ENCODE measurements around the gene CDK5R2.

Gene CDK5R2

DNA sequence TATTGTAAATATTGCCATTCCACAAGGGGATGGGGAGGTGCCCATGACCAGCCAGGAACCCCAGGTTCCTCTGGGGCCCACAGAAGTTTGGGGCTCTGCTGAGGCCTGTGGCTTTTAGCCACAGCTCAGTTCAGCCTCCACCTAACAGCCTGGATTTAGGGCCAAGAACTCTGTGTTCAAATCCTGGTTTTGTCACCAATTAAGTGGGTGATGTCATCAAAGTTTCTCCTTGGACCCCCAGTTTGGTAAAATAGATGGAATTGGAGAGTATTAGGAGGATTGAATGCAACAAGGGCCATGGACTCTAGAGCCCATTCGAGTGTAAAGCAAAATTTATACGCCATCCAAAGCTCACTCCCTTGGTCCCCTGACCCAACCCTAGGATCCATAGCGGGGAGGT, 28.7 kb downstream of the CDK5R2 start:
- DNase-seq (ENCODE audit: low spot score) = no peak

DNA sequence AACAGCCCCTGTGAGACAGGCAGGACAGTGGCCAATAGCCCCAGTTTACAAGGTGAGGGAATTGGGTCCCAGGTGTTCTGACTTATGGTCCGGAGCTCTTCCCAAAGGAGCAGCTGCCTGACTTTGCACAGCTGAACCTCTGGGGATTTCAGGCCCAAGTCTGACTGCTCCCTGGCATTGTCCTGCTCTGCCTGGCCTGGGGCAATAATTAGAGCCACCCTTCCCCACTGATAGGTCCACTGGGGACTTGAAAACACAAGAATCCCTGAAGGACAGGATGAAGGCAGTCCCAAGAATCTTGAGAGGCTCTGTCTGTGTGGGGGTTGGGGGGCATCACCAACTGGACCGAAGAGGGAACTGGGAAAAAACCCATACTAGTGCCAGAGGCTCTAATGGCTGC, 29.2 kb downstream of the CDK5R2 start:
- DNase-seq (ENCODE audit: low spot score) = no peak

DNA sequence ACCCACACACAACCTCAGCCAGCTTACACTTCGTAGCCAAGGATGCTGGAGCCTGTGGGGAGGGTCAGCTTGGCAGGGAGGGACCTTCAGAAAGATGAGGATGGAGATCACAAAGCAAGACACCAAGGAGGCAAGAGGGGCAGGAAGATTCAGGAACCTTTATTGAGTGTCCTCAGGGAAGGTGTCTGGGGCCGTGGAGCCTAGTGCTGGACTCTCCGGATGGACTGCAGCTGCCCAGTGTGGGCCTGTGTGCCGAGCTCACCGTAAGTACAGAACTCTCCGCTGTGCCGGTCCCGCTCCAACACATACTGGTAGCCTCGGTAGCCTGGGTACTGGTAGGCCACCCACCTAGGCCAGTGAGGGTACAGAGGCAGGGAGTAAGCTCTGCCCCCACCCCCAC, 30.6 kb downstream of the CDK5R2 start:
- DNase-seq (ENCODE audit: low spot score) = no peak

DNA sequence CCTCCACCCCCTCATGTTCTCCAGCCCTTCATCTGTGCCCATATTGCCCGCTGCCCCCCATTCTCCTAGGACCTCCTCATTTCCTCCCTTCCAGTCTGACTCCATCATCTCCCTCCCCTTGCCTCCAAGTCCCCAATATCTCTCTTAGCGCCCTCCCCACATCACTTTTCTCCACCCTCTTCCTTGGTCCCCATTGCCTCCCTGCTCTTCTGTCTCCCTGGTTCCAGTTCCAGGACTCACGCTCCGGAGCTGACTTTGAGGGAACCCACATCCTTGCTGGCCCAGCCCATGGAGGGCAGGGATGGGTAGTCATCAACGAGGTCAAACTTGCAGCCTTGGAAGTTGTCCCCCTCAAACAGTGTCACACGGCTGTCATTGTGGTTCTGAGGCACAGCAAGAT, 31.1 kb downstream of the CDK5R2 start:
- no peak for DNase-seq (ENCODE audit: low spot score)

DNA sequence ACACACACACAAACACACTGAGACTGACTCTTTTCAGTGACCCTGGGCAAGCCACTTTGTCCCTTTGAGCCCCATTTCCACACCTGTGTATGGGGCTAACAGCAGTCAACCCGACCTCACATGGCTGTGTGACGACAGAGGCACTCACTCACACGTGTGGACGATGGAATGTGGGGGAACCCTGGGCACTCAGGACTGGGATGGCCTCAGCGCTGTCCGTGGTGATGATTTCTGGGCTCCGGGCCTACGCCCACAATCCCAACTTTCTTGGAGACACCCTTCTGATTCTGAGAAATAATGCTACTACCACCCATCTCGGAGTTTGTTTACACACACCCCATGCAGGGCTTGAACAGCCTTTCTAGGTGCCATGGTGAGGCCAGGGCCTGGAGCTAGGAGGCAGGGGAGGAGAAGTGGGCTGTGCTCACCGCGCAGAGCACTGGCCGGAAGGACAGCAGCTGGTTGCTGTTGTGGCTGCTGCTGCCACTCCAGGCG, 32.3 kb downstream of the CDK5R2 start:
- no peak for DNase-seq (ENCODE audit: low spot score)

DNA sequence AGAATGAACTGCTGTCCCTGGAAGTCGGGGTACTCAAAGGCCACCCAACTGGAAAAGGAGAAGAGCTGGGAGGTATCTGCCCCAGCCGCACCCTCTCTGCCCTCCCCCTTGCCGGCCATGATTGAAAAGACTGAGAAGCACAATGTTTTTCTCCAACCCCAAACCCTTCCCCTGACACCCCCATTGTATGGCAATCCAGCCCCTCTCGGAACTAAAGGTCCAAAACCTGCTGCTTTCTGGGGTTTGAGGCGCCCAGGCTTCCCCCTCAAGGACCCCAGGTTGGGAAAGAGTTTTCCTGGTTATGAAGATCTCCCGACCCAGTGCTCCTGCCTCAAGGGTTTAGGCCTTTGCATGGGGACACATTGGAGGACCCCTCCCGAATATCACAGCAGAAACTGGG, 32.7 kb downstream of the CDK5R2 start:
- DNase-seq (ENCODE audit: low spot score) = no peak

DNA sequence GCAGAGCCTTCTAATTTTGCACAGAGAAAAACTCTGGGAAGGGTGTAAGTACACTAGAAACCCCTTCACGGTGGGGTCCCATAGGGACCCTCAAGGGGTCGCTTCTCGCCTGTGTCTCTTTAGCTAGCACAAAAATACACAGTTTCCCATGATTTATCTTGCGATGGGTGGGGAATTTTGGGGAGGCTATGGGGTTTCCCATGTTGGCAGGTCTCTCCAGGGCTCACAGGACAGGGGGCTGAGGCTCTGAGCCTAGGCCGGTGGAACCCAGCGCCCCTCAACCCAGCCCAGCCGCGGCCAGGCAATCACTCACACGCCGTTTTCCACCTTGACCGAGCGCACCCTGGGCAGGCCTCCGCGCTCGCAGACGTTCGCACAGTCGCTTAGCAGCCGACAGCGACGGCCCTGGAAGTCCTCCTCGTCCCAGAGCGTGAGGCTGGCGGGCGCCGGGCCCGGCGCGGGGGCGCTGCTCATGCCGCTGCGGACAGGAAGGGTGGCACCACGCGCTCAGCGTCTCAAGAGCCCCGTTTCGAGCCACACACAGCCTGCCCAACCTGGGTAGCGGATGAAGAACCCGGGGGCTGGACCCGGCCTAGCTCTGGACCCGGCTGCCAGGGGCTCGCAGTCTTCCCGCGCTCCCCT, 33.4 kb downstream of the CDK5R2 start:
- DNase-seq (ENCODE audit: low spot score) = no peak

DNA sequence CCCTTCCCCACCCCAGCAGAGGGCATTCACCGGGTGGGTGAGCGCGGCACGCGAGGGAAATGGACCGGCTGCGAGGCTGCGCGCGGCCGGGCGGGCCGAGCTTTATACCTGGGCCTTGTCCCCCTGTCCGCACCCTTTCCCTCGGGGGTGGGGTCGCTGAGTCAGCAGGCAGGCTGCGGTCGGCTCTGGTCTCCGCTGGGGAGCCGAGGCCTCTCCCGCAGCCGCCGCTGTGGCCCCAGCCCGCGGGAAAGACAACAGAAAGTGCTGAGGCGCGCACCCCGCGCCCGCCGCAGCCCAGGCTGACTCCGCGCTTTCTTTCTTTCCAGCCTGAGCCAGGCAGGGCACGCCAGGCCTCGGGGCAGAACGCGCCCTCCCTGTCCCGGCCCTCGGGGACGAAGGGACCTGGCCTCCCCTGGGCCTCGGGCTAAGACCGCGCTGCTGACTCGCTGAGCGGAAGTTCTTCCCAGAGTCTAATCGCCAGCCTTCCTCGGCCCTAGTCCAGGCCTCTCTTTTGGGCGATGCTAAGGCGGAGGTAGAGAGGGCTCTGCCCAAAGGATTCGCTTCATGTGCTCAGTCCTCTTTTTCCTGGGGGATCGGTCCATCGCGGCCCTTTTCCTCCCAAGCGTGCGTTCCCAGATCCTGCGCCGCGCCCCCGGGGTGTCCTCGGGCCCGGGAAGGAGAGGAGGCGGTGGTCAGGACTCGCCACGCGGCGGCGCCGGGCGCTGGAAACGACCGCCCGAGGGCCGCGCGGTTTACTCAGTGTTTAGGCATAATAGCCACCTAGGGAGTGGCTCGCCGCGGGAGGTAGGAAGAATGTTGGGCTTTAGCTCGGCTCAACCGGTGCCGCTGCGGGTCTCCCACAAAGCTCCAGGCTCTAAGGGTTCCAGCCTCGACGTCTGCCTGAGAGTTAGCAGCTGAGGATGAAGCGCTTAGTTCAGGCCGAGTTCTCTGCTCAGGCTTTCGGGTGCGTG, 34.2 kb downstream of the CDK5R2 start, which contains the start of gene CRYBA2:
TSS of gene CRYBA2 (minus strand) at position 78 of the 971 bp plus-strand sequence. CDS start 246 bp downstream, outside the sequence.
- peak; percentile 51 for DNase-seq (ENCODE audit: low spot score)

DNA sequence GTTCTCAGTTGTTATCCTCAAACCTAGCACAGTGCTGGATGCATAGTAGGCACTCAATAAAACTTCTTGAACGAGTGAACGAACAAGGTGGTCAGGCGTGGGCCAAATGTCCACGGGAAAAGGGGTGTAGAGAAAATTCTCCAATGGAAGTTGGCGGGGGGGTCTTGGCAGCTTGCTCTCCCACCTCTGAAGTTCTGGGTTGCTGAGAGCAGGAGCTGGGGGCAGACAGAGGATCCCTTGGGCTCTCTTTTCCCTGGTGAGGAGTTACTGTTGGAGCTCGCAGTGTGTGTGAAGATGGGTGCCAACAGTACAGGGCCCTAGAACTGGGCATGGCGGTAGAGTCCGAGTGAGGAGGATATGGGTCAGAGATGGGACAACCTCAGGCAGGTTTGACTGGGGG, 36.1 kb downstream of the CDK5R2 start:
- DNase-seq (ENCODE audit: low spot score) = no peak

DNA sequence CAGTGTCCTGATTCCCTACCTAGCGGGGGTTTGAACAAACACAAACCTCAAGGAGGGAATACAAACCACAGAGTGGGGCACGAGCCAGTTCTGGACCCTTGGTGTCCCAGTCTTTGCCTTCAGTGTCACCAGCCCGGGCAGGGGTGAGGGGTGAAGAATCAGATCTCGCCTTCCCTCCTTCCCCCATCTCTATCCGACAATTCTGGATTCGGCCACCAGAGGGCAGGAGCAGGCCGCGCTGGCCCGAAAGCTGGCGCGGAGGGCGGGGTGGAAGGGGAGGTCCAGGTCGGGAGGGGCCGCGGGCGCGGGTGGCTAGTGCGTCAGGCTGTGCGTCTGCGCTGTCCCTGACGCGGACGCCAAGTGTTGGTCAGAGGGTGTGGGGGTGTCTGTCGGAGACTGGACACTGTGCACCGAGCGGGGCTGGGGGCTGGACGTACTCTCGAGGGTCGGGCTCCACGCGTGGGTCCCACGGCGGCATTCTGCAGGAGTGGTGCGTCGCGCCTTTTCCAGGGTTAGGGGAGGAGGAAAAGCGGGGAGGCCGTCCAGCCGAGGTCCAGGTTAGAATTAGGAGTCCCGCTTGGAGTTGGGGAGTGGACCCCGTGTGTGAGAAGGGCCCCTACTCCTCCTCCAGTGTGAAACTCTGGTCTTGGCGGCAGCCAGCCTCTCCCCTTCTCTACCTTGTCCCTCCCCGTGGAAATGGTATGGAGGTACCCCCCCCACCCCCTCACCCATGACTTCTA, 36.7 kb downstream of the CDK5R2 start:
- DNase-seq (ENCODE audit: low spot score) = peak; percentile 66

DNA sequence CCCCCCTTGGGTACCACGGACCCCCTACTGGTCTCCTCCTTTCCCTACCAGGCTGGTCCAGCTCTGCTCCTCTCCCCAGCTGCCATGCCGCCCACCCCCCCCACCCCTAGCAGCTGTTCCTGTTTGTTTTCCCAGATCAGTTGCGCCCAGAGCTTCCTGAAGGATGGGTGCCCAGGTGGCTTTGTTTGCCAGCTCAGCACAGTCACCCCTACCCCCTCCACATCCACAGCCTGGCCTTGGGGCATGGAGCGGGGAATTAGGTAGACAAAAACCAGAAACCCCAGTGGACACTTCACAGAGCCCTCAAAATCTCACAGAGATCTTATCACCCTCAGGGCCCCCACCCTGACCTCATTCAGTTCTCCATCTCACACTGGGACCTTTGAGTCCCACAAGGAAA, 37.5 kb downstream of the CDK5R2 start:
- DNase-seq (ENCODE audit: low spot score) = no peak

DNA sequence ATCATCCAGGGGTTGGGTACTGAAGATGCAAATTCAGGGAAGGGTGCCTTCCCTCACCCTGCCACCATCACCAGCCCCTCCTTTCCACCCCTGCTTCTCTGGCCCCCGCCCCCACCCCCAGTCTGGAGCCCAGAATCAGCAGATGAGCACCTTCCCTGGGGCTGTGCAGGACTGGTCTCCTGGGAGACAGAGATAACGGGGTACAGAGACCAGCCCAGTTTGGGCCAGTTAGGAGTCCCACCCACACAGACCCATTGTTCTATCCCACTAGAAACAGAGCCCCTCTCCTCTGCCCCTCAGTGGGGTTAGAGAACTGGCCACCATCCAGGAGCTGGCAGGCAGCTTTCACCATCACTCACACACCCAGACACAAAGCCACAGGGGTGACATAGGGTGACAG, 38.3 kb downstream of the CDK5R2 start:
- no peak for DNase-seq (ENCODE audit: low spot score)

DNA sequence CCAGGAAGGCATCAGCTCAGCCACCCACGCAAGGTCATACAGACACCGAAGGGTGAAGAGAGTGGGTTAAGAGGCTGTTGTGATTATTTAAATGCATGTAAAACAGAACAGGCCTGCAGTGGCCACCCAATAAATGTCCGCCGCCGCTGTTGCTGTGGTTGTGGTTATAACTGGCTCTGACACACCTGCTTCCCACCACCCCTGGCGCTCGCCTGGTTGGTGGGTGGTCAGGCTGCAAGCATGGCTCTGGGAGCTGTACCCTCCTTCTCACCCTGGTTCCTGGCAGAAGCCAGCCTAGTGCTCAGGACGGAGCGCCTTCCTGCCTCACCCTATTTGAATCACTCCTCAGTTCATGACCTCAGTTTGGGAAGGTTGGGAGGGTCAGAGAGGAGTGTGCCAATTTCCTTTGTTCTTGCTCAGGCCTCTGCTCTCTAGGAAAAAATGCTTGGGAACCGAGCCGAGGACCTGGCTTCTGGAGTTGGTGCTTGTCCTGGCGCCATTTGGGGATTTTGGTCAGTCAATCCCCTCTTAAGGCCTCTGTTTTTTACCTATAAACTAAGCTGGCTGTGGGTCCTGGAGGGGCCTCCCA, 39.0 kb downstream of the CDK5R2 start:
- peak; percentile 41 for DNase-seq (ENCODE audit: low spot score)

DNA sequence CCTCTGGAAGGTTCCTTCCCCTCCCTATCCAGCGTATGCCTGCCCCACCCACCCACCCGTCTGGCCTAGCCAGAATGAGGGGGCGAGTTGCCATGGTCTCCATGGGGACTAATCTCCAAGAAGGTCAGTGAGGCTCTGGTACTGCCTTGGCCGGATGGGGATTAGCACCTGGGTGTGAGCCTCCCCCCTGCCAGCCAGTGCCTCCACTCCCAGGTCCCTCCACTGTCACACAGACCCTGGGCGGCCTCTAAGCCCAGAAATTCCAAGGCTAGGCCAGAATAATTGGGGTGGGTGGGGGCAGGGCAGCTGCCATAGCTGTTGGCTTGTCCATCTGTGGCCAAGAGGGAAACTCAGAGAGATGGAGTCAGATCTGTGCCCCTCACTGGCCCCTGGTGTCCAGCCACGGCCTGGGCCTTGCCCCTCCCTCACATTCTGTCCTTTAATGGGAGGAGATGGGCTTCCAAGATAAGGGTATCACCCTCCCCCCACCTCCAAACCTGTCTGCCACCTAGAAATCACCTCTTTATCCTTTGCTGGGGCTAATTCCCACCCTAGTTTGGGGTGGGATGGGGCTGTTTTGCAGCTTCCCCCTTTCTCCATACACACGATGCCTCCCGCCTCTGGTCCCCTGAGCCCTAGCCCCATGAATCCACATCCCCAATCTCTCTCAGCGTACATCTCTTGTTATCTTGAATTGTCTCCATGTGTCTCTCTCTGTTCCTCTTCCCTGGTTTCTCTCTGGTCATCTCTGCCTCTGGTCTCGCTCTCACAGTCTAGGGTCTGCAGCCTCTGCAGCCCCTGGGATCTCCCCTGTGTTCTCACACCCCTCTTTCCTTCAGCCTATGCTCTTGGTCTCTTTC, 39.8 kb downstream of the CDK5R2 start:
- DNase-seq (ENCODE audit: low spot score) = no peak

DNA sequence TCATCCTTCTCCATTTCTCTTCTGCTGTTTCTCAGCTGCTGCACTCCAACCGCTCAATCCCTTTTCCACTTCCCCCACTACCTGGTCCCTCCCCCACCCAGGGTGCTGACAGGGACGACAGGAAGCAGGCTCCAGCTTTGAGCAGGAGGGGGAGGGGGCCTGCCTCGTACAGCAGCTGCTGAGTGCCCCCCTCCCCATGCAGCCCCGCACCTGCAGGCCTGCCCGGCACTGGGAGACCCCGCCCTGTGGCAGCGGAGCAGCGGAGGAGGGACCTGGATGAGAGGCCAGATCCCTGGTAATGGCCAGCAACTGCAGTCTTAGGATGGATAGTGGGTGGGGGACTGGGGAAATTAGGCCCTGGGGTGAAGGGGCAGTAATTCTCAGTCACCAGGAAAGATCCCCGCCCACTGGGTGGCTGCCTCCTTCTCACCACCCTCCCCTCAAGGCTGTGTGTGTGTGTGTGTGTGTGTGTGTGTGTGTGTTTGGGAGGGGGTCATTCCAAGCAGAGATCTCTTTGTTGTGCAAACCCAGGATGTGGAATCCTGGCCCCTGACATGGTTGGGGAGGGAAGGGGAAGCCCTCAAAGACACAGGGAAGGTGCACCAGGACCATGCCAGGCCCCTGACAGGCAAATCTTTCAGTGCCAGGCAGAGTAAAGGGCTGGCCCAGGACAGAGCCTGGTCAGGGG, 40.6 kb downstream of the CDK5R2 start:
- DNase-seq (ENCODE audit: low spot score) = no peak

DNA sequence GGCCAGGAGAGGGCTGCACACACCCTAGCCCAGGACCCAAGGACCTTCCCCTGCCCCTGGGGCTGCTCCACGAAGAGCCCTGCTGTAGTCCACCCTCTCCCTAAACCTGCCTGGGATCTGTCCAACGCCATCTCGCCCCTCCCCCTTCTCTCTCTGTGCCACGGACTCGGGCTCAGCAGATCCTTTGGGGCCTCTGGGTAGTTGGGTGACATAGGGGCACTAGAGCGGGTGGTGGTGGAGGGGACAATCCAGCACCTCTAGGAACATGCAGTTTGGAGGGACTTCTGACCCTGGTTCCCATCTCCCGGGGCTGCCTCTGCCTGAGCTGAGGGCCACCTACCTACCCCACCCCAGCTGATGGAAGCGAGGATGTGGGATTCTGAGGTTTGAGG, 41.1 kb downstream of the CDK5R2 start:
- DNase-seq (ENCODE audit: low spot score) = no peak

DNA sequence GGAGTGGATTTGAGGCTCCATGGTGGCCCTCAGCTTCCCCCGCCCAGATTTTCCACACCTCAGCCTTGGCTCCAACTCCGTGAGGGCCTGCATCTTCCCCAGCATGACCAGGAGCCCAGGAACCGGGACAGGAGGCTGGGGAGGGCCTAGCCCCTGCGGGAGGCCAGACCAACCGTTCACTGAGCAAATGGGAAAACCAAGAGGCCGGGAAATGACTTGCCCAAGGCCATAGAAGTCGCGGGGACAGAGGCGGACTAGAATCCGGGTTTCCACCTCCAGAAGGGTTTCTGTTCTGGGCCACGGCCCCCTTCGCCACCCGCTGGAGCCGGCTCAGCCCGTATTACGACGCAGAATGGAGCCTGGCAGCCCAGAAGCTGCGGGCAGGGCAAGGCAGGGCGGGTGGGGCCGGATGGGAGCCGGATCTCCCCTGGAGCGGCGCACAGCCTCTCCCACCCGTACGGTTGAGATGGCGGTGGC, 41.7 kb downstream of the CDK5R2 start:
- DNase-seq (ENCODE audit: low spot score) = no peak

DNA sequence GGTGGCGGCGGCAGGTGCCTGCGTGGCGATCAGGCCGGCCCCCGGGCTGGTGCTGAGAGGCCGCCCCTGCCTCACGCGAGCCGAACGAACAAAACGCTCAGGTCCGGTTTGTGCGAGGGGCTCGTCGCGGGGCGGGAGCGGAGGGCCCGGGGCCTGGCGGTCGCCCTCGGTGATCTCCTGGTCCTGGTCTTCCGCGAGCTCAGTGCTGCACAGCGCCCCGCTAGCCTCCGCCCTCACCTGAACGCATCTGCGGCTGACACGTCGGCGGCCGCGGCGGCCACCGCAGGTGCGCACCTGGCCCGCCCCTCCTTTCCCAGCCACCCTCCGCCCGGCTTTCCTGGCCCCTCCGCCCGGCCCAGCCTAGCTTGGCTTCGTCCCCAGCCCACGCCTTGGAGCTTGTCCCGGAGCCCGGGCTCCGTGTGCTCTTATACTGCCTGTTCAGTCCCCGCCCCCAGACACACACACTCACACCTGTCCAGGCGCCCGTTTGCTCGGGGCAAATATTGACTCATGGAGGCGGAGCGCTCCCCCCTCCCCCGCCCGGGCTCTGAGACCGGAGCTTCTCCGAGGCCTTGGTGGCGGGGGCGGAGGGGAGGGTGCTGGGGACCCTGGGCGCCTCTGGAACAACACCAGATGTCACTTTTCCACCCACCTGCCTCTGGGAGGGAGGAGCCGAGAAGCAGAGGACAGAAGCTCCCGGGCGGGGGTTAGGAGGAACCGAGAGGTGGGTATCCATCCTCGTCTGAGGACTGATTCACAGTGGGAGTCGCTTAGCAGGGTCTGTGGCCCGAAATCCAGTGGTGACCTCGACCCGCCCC, 42.3 kb downstream of the CDK5R2 start:
- peak; percentile 87 for DNase-seq (ENCODE audit: low spot score)
